ENCODE measurements around the gene CERS5. TPM values are rescaled to one million over a fixed set of nuclear protein-coding genes. Genes with fewer than 3 reads are reported as not detected.

Gene CERS5
- polyA plus RNA-seq, 6 donors from 2014 or later: 45.2 to 126 (median 55.7) TPM

DNA sequence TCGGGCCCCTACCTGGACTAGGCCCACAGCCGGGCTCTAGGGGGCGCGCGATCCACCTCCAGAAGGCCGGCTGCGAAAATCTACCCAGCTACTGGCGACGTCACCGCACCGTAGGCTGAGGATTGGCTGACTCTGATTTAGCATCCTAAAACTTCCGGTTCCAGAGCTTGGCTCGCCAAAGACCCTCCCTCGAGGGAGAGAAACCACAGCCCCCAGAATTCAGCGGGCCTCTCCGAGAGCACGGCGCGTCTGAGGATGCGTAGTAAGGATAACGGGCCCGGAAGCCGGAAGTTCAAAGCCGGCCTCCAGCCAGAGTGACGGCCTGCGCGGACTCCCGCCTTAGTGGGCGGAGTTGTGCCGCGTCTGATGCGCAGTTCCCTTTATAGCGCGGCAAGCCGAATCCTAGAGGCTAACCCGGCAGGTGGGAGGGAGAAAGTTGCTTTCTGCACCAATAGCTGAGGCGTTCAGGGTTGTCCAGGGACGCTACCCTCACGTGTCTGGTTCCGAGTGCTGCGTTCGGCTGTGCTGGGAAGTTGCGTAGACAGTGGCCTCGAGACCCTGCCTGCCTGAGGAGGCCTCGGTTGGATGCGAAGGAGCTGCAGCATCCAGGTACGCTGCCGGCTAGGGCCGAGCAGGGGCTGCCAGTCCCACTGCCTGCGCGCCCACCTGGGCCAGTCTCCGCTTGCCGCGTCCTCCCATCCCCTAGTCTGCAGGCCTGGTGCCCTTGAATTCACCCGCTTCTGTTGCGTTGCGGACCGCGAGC lies 55.3 kb downstream of the CERS5 start, which contains the start of gene COX14:
Gene COX14, plus strand, starts transcription at position 544 of the 763 bp plus-strand sequence. CDS start 7,808 bp downstream, outside the sequence.
- Mint-ChIP-seq H3K4me1 (peaks cover 44 to 71% (median 53%) of the 10 kb centered on the region in 3 donors), H3K27me3 (no peaks in the 10 kb centered on the region)
- ATAC-seq (ENCODE audit: low read depth in 2 of 2): peak; percentile 80 to 81

DNA sequence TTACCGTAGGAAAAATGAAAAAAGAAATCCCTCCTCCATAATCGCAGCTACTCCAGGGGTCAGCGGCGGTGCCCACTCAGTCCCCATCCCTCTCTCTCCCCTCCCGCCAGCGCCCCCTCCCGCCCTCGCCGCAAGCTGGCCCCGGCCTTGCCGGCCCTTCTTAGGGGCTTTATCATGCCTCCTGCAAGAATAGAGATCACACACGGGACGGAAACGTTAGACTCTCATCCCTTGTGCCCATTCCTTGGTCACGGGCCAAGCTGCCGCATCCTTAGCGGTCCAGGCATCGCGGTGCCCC lies 55.8 kb downstream of the CERS5 start:
- peak overlapping the region; percentile 95 to 99 (median 98) for H3K4me3 Mint-ChIP-seq
- no peaks in the 10 kb centered on the region for H3K36me3 Mint-ChIP-seq
- peaks cover 44 to 66% (median 53%) of the 10 kb centered on the region in 3 donors for H3K4me1 Mint-ChIP-seq
- no peaks in the 10 kb centered on the region for H3K27me3 Mint-ChIP-seq
- ATAC-seq (ENCODE audit: low read depth in 2 of 2) (no peak), DNase-seq (no peak)
- no peaks in the 10 kb centered on the region for H3K9me3 Mint-ChIP-seq
- peak overlapping the region; percentile 86 to 99 (median 98) for H3K27ac Mint-ChIP-seq

More for the DNA sequence above, 55.3 kb downstream of the CERS5 start, which contains the start of gene COX14:
- DNase-seq: peak; percentile 99
- Mint-ChIP-seq H3K9me3 (no peaks in the 10 kb centered on the region), H3K27ac (peak within 1 kb of the TSS; percentile 97 to 99 (median 98)), H3K36me3 (no peaks in the 10 kb centered on the region), H3K4me3 (peak within 1 kb of the TSS; percentile 95 to 99 (median 98))

DNA sequence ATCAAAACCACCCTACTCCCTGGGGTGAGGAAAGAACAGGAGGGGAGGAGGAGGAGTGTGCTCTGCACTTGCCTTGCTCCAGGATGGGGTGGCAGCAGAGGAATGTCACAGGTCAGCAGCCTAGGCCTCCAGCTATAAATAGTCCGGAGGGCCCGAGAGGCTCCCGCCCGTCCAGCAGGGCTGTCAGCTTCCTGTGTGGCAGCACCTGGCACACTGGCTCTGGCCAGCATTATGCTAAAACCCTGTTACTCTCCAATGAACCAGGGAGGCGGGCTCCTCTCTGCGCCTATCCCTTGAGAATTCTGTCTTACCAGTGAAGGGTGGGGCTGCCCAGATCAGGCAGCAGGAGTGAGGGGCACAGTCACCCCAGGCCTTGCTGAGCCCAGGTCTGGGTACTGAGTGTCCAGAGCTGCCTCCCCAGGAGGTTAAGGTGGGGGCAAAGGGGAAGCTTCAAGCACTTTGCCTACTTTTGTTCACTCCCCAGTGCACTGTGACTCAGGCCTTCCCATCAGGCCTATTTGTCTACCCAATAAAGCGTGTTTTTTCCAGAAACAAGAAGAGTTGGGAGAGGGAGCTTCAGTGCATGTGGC lies 56.3 kb downstream of the CERS5 start:
- DNase-seq: peak; percentile 49
- peaks cover 43 to 64% (median 52%) of the 10 kb centered on the region in 3 donors for H3K4me1 Mint-ChIP-seq
- H3K36me3 Mint-ChIP-seq: no peaks in the 10 kb centered on the region

DNA sequence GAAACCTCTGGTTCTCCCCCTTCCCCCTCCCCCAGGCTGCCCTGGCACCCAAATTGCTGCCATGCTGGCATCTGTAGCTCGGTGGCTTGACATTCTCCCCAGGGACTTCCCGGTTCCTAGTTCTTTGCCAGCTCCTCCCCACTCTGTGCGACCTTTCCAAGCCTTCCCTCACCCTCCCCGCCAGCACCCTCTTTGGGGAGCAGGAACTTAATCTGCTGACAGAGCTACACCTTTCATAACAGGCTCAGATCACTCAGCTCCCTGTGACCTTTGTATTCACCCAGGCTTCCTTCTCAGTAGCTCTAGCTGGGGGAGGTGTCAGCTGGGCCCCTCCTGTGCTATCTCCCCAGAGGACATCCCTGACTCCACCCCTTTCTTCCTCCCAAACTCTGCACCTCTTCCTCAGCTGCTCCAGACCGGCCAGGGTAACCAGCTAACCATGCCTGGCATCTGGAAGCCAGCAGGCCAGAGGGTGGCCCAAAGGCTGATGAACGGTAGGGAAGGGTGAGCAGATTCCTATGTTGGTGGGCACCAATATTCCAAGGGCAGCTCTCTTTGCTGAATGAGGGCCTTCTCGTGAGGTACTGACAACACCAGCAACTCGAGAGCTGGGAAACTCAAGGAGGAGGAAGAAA lies 56.9 kb downstream of the CERS5 start:
- Mint-ChIP-seq H3K27ac (peak overlapping the region; percentile 94 to 99 (median 98)), H3K4me3 (peak overlapping the region; percentile 95 to 99 (median 98)), H3K27me3 (no peaks in the 10 kb centered on the region), H3K9me3 (no peaks in the 10 kb centered on the region), H3K36me3 (no peaks in the 10 kb centered on the region), H3K4me1 (peaks cover 38 to 59% (median 52%) of the 10 kb centered on the region in 3 donors)
- ATAC-seq (ENCODE audit: low read depth in 2 of 2) (no peak), DNase-seq (peak; percentile 14)

More for the DNA sequence above, 56.3 kb downstream of the CERS5 start:
- ATAC-seq (ENCODE audit: low read depth in 2 of 2): no peak
- Mint-ChIP-seq H3K27me3 (no peaks in the 10 kb centered on the region), H3K9me3 (no peaks in the 10 kb centered on the region), H3K4me3 (peak overlapping the region; percentile 95 to 99 (median 98)), H3K27ac (peak overlapping the region; percentile 97 to 99 (median 98))

DNA sequence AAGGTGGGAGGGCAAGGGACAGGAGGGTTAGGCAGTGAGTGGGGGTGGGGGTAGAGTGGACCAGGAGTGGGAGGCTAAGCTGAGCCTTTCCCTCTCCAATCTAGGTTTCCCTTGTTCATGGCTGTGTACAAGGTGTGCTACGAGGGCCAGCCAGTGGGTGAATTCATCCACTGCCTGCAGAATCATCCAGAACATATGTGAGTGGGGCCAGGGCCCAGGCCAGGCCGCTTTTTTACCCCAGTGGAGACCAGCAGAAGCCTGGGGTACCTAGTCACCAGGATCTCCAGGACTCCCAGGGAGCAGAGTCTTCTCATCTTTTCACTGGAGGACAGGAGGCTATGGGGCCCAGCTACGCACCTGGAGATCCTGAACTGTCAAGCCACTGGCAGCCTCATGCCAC lies 57.9 kb downstream of the CERS5 start:
- H3K36me3 Mint-ChIP-seq: no peaks in the 10 kb centered on the region
- peak overlapping the region in 4 of 6 donors; percentile 16 to 99 (median 76) for H3K27ac Mint-ChIP-seq
- no peaks in the 10 kb centered on the region for H3K27me3 Mint-ChIP-seq
- H3K4me3 Mint-ChIP-seq: peak overlapping the region in 4 of 8 donors; percentile 18 to 97 (median 24)
- DNase-seq (no peak), ATAC-seq (ENCODE audit: low read depth in 2 of 2) (no peak)
- no peaks in the 10 kb centered on the region for H3K9me3 Mint-ChIP-seq
- peaks cover 34 to 56% (median 52%) of the 10 kb centered on the region in 3 donors for H3K4me1 Mint-ChIP-seq

DNA sequence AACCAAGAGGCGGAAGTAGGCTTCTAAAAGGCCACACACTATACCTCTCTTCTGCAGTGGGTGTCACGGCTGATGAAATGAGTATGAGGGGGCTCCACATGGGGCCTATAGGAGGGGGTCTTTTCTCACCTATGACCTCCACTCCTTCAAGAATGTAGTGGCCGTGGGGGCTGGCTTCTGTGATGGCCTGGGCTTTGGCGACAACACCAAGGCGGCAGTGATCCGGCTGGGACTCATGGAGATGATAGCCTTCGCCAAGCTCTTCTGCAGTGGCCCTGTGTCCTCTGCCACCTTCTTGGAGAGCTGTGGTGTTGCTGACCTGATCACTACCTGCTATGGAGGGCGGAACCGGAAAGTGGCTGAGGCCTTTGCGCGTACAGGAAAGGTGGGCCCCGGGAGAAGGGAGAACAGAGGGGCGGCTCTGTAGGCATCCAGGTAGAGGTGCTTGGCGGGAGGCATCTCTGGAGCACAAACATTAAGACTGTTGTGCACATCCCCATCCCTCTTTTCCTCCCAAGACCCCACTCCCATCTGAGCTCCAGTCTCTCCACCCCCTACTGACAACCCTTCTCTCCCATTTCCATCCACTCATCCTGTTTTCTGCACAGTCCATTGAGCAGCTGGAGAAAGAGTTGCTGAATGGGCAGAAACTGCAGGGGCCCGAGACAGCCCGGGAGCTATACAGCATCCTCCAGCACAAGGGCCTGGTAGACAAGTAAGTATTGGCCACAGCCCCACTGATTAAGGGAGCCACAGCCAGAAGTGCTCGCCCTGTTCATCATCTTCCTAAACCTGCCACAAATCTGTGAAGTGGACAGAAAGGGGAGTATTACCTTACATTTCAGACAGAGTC lies 59.5 kb downstream of the CERS5 start:
- ATAC-seq (ENCODE audit: low read depth in 2 of 2) (no peak), DNase-seq (no peak)
- H3K4me3 Mint-ChIP-seq: no peak overlapping the region
- no peaks in the 10 kb centered on the region for H3K27me3 Mint-ChIP-seq
- no peaks in the 10 kb centered on the region for H3K9me3 Mint-ChIP-seq
- H3K36me3 Mint-ChIP-seq: no peaks in the 10 kb centered on the region
- peaks cover 36 to 48% (median 47%) of the 10 kb centered on the region in 3 donors for H3K4me1 Mint-ChIP-seq
- H3K27ac Mint-ChIP-seq: peak overlapping the region in 5 of 6 donors; percentile 72 to 97 (median 82)

DNA sequence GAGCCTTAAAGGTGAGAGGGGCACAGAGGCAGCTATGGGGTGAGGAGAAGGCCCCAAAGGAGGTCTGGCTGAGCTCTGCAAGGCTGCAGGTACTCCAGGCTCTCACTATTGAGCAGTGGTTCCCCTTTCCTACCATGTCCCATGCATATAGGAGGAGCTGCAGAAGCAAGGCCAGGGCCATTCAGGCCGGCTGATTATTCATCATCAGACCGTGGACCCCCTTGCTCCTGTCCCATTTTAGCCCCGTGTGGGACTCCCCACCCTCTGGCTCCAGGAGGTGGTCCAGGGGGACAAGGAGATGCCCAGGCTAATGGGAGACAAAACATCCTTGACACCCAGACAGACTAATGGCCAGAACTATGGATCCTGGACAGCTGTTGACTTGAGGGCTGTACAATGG lies 60.3 kb downstream of the CERS5 start:
- H3K27me3 Mint-ChIP-seq: no peaks in the 10 kb centered on the region
- H3K36me3 Mint-ChIP-seq: no peaks in the 10 kb centered on the region
- DNase-seq (no peak), ATAC-seq (ENCODE audit: low read depth in 2 of 2) (no peak)
- H3K4me1 Mint-ChIP-seq: peaks cover 34 to 42% (median 40%) of the 10 kb centered on the region in 3 donors
- no peak overlapping the region for H3K27ac Mint-ChIP-seq
- H3K4me3 Mint-ChIP-seq: no peak overlapping the region
- no peaks in the 10 kb centered on the region for H3K9me3 Mint-ChIP-seq

DNA sequence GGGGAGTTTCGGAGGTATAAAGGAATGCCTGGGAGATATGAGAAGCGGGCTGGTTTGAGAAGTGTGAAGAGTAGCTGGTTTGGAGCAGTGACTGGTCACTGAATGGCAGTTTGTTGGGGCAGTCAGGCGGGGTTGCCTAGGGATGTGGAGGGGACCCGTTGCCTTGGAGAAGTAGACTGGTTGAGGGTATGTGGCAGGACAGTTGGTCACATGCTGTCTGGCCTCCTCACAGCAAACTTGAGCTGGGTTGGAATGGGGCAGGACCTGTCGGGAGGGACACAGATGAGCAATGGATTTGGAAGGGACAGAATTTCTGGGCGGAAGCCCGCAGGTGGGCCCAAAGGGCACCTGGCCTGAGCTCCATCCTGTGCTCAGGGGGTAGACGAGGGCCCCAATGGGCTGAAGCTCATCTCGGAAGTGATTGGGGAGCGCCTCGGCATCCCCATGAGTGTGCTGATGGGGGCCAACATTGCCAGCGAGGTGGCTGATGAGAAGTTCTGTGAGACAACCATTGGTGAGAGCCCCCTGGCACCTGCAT lies 61.2 kb downstream of the CERS5 start:
- ATAC-seq (ENCODE audit: low read depth in 2 of 2) (no peak), DNase-seq (no peak)

DNA sequence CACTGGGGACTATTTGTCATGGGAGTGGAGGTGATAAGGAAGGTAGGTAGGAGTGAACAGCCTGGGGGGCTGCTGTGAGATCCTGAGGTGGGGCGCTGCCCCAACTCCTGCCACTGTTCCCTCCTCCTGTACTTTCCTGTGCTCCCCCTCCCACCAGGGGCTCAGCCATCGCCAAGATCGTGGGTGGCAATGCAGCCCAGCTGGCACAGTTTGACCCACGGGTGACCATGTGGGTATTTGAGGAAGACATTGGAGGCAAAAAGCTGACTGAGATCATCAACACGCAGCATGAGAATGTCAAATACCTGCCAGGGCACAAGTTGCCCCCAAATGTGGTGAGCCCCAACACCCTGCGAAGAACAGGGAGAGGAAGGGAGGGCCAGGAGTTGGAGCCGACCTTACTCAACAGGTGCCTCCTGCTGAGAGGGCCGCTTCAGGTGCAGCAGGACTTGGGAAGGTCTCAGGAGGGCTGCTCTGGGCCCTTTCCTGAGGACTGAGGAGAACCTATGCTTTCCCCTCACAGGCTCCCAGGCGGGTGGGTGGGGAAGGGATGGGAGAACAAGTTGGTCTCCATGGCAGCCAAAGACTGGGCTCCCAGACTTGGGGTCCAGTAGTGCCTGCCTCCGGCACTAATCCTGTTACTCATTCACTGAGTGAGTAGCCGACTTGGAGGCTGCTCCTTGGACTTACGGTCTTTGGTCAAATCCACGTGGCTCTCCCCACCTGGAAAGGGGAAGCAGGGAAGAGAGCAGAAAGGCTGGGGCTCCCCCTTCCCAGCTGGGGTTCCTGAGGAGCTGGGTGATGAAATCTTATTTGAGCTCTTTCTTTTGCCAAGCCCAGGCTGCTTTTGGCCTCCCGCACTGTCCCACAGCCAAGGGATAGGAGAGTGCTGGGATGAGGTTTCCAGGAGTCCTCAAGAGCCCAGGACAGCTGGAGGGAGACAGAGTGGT lies 62.5 kb downstream of the CERS5 start:
- Mint-ChIP-seq H3K27ac (peak overlapping the region in 1 of 6 donors; percentile 42), H3K4me1 (peaks cover 18 to 29% (median 22%) of the 10 kb centered on the region in 3 donors)

More for the DNA sequence above, 61.2 kb downstream of the CERS5 start:
- Mint-ChIP-seq H3K36me3 (no peaks in the 10 kb centered on the region), H3K27me3 (no peaks in the 10 kb centered on the region), H3K27ac (peak overlapping the region in 2 of 6 donors; percentile 10 to 88), H3K9me3 (no peaks in the 10 kb centered on the region), H3K4me3 (peak overlapping the region in 1 of 8 donors; percentile 19), H3K4me1 (peaks cover 30 to 35% (median 31%) of the 10 kb centered on the region in 3 donors)

DNA sequence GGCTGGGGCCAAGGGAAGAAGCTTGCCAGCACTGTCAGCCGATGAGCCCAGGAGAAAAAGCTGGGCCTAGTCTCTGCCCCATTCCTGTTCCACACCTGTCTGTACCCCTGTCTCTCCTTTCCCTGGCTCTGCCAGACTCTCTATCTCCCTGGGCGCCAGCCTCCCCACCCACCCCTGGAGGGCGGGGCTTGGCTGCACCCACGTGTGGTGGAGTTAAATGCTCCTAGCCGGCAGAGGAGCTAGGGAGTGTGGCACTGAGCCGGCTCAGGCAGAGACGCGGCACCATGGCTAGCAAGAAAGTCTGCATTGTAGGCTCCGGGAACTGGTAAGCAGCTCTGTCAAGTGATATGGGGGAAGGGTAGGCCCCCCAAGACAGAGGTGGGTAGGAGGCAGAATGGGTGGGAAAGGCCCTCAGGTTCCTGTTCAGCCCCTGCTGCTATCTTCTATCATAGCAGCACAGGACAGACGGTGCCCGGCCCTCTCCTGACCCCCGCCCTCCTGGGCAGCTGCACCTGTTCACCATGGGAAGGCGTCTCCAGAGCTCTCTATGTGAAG lies 63.3 kb downstream of the CERS5 start, which contains the start of gene GPD1:
Gene GPD1, plus strand, starts transcription at position 242 of the 555 bp plus-strand sequence. Its CDS starts 43 bp downstream, at position 285.
- no peak for ATAC-seq (ENCODE audit: low read depth in 2 of 2)
- Mint-ChIP-seq H3K4me1 (peaks cover 10 to 28% (median 14%) of the 10 kb centered on the region in 3 donors), H3K36me3 (peaks cover 16 to 18% of the 10 kb centered on the region in 2 donors), H3K27ac (peak within 1 kb of the TSS in 3 of 6 donors; percentile 10 to 66 (median 52)), H3K27me3 (no peaks in the 10 kb centered on the region), H3K9me3 (no peaks in the 10 kb centered on the region), H3K4me3 (no peak within 1 kb of the TSS)
- DNase-seq: no peak

More for the DNA sequence above, 62.5 kb downstream of the CERS5 start:
- Mint-ChIP-seq H3K4me3 (no peak overlapping the region), H3K9me3 (no peaks in the 10 kb centered on the region), H3K36me3 (peaks cover 7 to 10% of the 10 kb centered on the region in 2 donors), H3K27me3 (no peaks in the 10 kb centered on the region)
- ATAC-seq (ENCODE audit: low read depth in 2 of 2): no peak
- no peak for DNase-seq

DNA sequence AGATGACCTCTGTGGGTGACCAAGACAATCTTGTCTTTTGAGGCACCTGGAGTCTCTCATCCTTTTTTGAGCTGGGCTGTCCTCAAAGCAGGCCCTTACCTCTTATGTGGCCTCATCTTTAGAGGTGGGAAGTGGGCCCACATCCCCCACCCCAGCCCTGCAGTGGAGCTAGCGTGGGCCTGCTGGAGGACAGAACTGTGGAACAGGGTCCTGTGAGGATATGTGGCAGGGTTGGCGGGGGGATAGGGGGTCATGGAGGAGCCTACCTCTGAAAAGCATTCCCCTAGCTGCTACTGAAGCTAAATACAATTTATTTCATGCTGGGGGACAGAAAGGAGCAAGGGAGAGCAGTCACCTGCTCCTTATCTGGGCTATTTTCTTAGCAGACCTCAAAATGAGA lies 63.8 kb downstream of the CERS5 start:
- no peak for DNase-seq
- Mint-ChIP-seq H3K36me3 (peaks cover 20 to 21% of the 10 kb centered on the region in 2 donors), H3K4me1 (peaks cover 5 to 23% (median 12%) of the 10 kb centered on the region in 3 donors), H3K27me3 (no peaks in the 10 kb centered on the region), H3K4me3 (no peak overlapping the region), H3K9me3 (no peaks in the 10 kb centered on the region), H3K27ac (peak overlapping the region in 3 of 6 donors; percentile 10 to 66 (median 52))
- ATAC-seq (ENCODE audit: low read depth in 2 of 2): no peak
